Heart left ventricle (tissue), 13 donors: ENCODE measurements around the gene GAL3ST2.

Source experiments
- CTCF ChIP-seq, 12 donors: fragments of 200-600 bp; sonication (generic) in 4 of 12; IDR thresholded peaks; one replicate each; pipeline versions ENCODE4 v1.5.0 to v1.8.0; 2018 to 2022; ENCODE audit warnings: antibody characterized with exemption in 12 of 12, mild to moderate bottlenecking in 5 of 12
- POLR2A ChIP-seq, 2 donors: fragments of 450-650 bp; IDR thresholded peaks; one replicate each; pipeline ENCODE4 v1.6.1; 2017; ENCODE audit warnings: antibody characterized with exemption in 2 of 2, mild to moderate bottlenecking in 2 of 2, moderate library complexity in 2 of 2
- donor health status: ischemic (EF 13 %, LVEDD 7.1; RV severe dilation, severe dysfunction).
- donor health status: DM: no; HTN: yes; CAD: no.
- donor health status: DM: no; HTN: no; CAD: no.
- donor health status: ischemic (EF 25% LVEDD 6.9; RV normal size, moderate dysfunction).
- donor health status: ischemic (EF 25% LVEDD 5.7; RV mildly dilated, moderate dysfunction).
- donor health status: ischemic (EF 35%, LVEDD 5.7; RV mildly dilated, moderate dysfunction).
- donor health status: nonischemic (EF 11% LVEDD 7.7; RV severe dilation, severe dysfunction).
- donor health status: DM: yes; HTN: yes; CAD: no.
- donor health status: PGD.
- donor health status: ischemic (EF 29% LVEDD 5.4; RV normal size, mild dysfunction).
- donor health status: nonischemic (EF 23%, LVEDD 6.1; RV moderate dilation, normal function).

GRCh38 chr2:241771286-241772062 lies 5.1 kb upstream of the GAL3ST2 start:
- TF ChIP-seq CTCF (IDR thresholded peaks at IDR 0.05) (no peak), POLR2A (IDR thresholded peaks at IDR 0.05) (no peak)
